ENCODE measurements around the gene UCHL5.
A peak's percentile ranks its signal among the peaks of the same experiment; 100 is the strongest.

Gene UCHL5

GRCh38 chr1:193065954-193066353, 6.8 kb upstream of the UCHL5 start:
- no peak overlapping the region for H3K4me3 ChIP-seq (replicated peaks; ENCODE audit: low read depth, low read length)
- no peak for TF ChIP-seq CTCF (IDR thresholded peaks at IDR 0.05; ENCODE audit: low read length, missing control alignments)
- DNase-seq (ENCODE audit: low read depth), result no peak

DNA sequence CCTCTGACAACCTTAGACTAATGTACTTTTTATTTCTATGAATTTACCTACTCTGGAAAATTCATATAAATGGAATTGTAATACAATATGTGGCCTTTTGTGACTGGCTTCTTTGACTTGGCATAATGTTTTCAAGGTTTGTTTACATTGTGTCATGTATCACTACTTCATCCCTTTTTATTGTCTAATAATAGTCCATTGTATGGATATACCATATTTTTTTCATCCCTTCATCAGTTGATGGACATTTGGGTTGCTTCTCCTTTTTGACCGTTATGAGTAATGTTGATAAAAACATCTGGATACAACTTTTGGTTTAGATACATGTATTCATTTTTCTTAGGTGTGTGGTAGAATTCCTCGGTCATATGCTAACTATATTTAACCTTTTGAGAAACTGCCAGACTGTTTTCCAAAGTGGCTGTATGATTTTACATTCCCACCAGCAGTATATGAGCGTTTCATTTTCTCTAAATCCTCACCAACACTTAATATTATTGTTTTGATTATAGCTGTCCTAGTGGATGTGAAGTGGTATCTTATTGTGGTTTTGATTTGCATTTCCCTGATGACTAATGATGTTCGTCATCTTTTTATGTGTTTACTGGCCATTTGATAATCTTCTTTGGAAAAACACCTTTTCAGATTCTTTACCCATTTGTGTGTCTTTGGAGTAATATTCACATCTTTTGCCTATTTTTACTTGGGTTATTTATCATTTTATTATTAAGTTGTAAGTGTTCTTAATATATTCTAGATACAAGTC, 3.7 kb upstream of the UCHL5 start:
- H3K4me3 ChIP-seq (replicated peaks; ENCODE audit: low read depth, low read length), result no peak overlapping the region
- TF ChIP-seq CTCF (IDR thresholded peaks at IDR 0.05; ENCODE audit: low read length, missing control alignments), result no peak
- DNase-seq (ENCODE audit: low read depth), result peak; percentile 5

DNA sequence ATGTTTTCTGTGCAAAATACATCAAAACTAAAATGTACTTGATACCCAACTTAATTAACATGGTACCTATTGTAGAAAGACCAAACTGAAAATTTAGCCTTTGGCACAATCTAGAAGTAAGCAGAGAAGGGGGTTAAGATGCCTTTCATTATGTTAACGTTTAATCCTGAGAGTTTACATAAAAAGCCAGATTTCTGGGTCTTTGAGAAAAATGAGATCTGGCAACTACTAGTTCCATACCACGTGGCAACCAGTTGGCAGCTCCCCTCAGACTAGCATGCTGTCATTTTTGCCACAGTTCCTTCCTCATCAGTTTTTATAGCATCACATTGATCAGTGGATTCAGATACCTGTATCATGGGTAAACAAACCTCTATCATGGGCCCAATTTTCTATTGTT, 1.8 kb upstream of the UCHL5 start:
- peak overlapping the region; percentile 93 for H3K4me3 ChIP-seq (replicated peaks; ENCODE audit: low read depth, low read length)
- TF ChIP-seq CTCF (IDR thresholded peaks at IDR 0.05; ENCODE audit: low read length, missing control alignments), result no peak
- no peak for DNase-seq (ENCODE audit: low read depth)

DNA sequence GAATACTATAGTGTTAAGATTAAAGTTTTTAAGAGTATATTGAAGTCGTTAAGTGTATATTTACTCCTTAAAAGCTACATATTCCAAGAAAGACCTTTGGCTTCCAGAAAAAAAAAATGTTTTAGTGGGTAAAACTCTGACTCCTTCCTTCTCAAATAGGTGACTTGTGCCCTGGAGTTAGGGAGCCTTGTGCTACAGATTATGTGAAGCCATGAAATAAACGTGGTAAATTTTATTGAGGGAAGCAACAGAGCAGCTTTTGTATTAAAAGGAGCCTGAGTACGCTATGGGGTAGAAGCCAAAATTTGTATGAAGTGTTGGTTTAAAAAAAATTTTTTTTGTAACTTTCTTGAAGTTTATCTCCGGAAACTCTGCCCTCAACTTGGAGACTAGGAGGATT, 1.2 kb upstream of the UCHL5 start:
- H3K4me3 ChIP-seq (replicated peaks; ENCODE audit: low read depth, low read length), result peak overlapping the region; percentile 93
- TF ChIP-seq CTCF (IDR thresholded peaks at IDR 0.05; ENCODE audit: low read length, missing control alignments), result no peak

GRCh38 chr1:193060115-193060403, 899 bp upstream of the UCHL5 start:
- peak overlapping the region; percentile 93 for H3K4me3 ChIP-seq (replicated peaks; ENCODE audit: low read depth, low read length)
- TF ChIP-seq CTCF (IDR thresholded peaks at IDR 0.05; ENCODE audit: low read length, missing control alignments), result no peak
- DNase-seq (ENCODE audit: low read depth), result no peak

More for the DNA sequence above, 1.2 kb upstream of the UCHL5 start:
- no peak for DNase-seq (ENCODE audit: low read depth)

DNA sequence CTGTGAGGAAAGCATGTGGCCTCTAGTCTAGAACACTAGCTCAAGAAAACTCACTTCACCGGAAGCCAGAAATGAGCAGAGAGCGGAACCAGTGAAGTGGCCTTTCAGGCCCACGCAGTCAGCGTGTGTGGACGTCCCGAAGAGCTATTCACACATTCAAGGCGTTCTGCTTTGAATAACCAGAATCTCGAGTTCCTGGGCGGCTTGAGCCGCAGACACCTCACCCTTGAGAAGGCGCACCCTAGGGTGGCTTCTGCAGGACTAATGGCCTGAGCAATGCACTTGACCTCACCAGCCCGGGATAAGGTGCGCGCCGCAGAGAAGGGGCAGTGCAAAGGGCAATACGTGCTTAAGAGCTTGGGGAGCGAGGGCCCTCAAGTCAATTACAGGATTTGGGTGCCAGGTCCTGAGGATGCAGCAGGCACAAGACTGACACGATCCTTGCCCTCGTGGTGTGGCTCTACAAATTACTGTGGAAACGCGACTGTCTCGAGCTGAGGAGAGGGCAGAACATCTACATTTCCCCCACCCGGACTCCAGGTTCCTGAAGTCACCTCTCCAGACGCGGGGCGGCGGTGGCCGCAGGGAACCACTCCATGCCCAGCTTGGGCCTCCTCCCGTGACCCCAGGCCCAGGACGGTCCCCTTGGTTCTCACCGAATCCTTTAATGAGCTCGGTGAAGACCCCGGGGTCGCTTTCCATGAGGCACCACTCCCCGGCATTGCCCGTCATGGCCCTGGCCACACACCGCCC, 455 bp downstream of the UCHL5 start:
- no peak for TF ChIP-seq CTCF (IDR thresholded peaks at IDR 0.05; ENCODE audit: low read length, missing control alignments)
- DNase-seq (ENCODE audit: low read depth), result peak; percentile 50
- H3K4me3 ChIP-seq (replicated peaks; ENCODE audit: low read depth, low read length), result peak overlapping the region; percentile 93
